ENCODE measurements around the gene ZNF827. TPM values are rescaled to one million over a fixed set of nuclear protein-coding genes. Genes with fewer than 3 reads are reported as not detected.

The ZNF827 gene
- total and polyA plus RNA-seq, 5 donors = 4.8 to 18.4 (median 15.5) TPM

DNA sequence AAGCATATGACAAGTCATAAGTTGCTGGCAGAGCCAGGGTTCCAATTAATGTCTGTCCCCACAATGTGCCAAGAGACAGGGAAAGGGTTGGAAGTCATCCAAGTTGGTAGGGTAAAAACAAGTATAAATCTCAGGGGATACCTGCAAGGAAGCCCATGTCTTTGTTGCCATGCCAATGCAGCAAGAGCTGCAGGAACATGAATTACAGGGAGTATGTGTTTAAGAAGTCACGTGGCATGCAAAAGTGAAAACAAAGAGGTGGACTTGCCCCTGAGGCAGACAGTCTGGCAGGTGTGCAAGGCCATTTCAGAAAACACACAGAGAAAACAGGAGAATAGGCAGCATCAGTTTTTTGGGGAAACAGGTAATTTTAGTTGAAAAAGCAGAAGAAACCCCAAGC lies 229.3 kb downstream of the ZNF827 start:
- DNase-seq (no peak), ATAC-seq (no peak)
- intact Hi-C loops (cut with DNase I) = no loop called here
- 78% methylated on average over 1 of the region's 1 CpG for WGBS
- Histone ChIP-seq H3K9me3 (ENCODE audit: control insufficient read depth, low read length) (peaks cover 1% of the 10 kb centered on the region), H3K27ac (ENCODE audit: low read length) (no peak overlapping the region), H3K4me1 (ENCODE audit: control insufficient read depth, insufficient read depth, low read length) (no peaks in the 10 kb centered on the region), H3K4me3 (ENCODE audit: low read length) (no peak overlapping the region), H3K27me3 (ENCODE audit: control insufficient read depth, insufficient read depth) (no peaks in the 10 kb centered on the region)

Other genes starting within 250 kb of the ZNF827 start
- 10 to 100 TPM; 13.9 to 19.9 (median 16.4) TPM for gene LSM6, start 236.9 kb upstream of the ZNF827 start, total RNA-seq
- 31.0 TPM for gene LSM6, start 236.9 kb upstream of the ZNF827 start, polyA plus RNA-seq